ENCODE measurements around the gene ROCK2.
"Not testable (repeated sequence)": the region's sequence is repeated elsewhere in the genome, so short reads cannot be mapped to it uniquely, and the experiment has no call there.

The ROCK2 gene

GRCh38 chr2:11338580-11338979, 5.9 kb downstream of the ROCK2 start:
- no peak for DNase-seq

GRCh38 chr2:11337909-11338308, 6.5 kb downstream of the ROCK2 start:
- DNase-seq: no peak

GRCh38 chr2:11336189-11336588, 8.2 kb downstream of the ROCK2 start:
- no peak for DNase-seq

- no peak for DNase-seq
Measured at GRCh38 chr2:11333427-11334183, 10.8 kb downstream of the ROCK2 start.

GRCh38 chr2:11332596-11332995, 11.8 kb downstream of the ROCK2 start:
- DNase-seq: no peak

- DNase-seq: no peak
Measured at GRCh38 chr2:11330457-11331142, 13.8 kb downstream of the ROCK2 start.

GRCh38 chr2:11329776-11330175, 14.7 kb downstream of the ROCK2 start:
- DNase-seq: no peak

- DNase-seq: not testable (repeated sequence)
Measured at GRCh38 chr2:11328522-11328921, 15.9 kb downstream of the ROCK2 start.

GRCh38 chr2:11327871-11328270, 16.6 kb downstream of the ROCK2 start:
- DNase-seq: no peak

- DNase-seq: no peak
Measured at GRCh38 chr2:11326677-11327211, 17.7 kb downstream of the ROCK2 start.

GRCh38 chr2:11325961-11326676, 18.3 kb downstream of the ROCK2 start:
- no peak for DNase-seq

GRCh38 chr2:11321847-11322246, 22.6 kb downstream of the ROCK2 start:
- DNase-seq: no peak

GRCh38 chr2:11320698-11321492, 23.5 kb downstream of the ROCK2 start:
- DNase-seq: no peak

GRCh38 chr2:11319939-11320338, 24.5 kb downstream of the ROCK2 start:
- no peak for DNase-seq

GRCh38 chr2:11315074-11315705, 29.2 kb downstream of the ROCK2 start:
- DNase-seq: no peak

- no peak for DNase-seq
Measured at GRCh38 chr2:11314487-11314886, 29.9 kb downstream of the ROCK2 start.

- DNase-seq: no peak
Measured at GRCh38 chr2:11312770-11313471, 31.5 kb downstream of the ROCK2 start.

- no peak for DNase-seq
Measured at GRCh38 chr2:11311543-11311942, 32.9 kb downstream of the ROCK2 start.

- no peak for DNase-seq
Measured at GRCh38 chr2:11310212-11310611, 34.2 kb downstream of the ROCK2 start.

- no peak for DNase-seq
Measured at GRCh38 chr2:11309706-11310105, 34.7 kb downstream of the ROCK2 start.

- no peak for DNase-seq
Measured at GRCh38 chr2:11307764-11308415, 36.5 kb downstream of the ROCK2 start.

All from NCI-H1417 treated with DMSO at 0.1 percent for 48 hours (cell line).